ENCODE measurements around the gene TMUB2.

Gene TMUB2

GRCh38 chr17:44221084-44221861, 34.5 kb downstream of the TMUB2 start (continued):
- TF ChIP-seq WT1 (tag by site-specific recombination; IDR thresholded peaks at IDR 0.05) (no peak), ZNF121 (tag by site-specific recombination; IDR thresholded peaks at IDR 0.05) (no peak), PBX3 (CRISPR knock-in tag; IDR thresholded peaks at IDR 0.05) (no peak), ZBTB6 (tag by site-specific recombination; IDR thresholded peaks at IDR 0.05) (peak; percentile 97), KLF8 (tag by site-specific recombination; IDR thresholded peaks at IDR 0.05) (peak; percentile 89), HOXC10 (CRISPR knock-in tag; IDR thresholded peaks at IDR 0.05) (no peak), ZNF555 (tag by site-specific recombination; conservative IDR thresholded peaks at IDR 0.05) (no peak), AEBP2 (tag by site-specific recombination; IDR thresholded peaks at IDR 0.05; ENCODE audit: borderline replicate concordance) (no peak), ZNF341 (tag by site-specific recombination; IDR thresholded peaks at IDR 0.05; ENCODE audit: low read depth) (peak; percentile 44), ZNF677 (tag by site-specific recombination; IDR thresholded peaks at IDR 0.05) (no peak), ZNF19 (tag by site-specific recombination; IDR thresholded peaks at IDR 0.05; ENCODE audit: low read depth) (no peak), ZBTB21 (tag by site-specific recombination; IDR thresholded peaks at IDR 0.05) (no peak), ZNF521 (tag by site-specific recombination; IDR thresholded peaks at IDR 0.05) (no peak), ZNF426 (tag by site-specific recombination; IDR thresholded peaks at IDR 0.05) (no peak), KLF10 (tag by site-specific recombination; IDR thresholded peaks at IDR 0.05) (no peak; the same call in 1 of the 2 replicates), ZNF202 (tag by site-specific recombination; IDR thresholded peaks at IDR 0.05; ENCODE audit: borderline replicate concordance) (no peak), SETDB1 (IDR thresholded peaks at IDR 0.05; ENCODE audit: insufficient read length, low read length) (no peak), REPIN1 (tag by site-specific recombination; IDR thresholded peaks at IDR 0.05; ENCODE audit: low read depth) (no peak), ZFHX2 (tag by site-specific recombination; conservative IDR thresholded peaks at IDR 0.05) (0 out of 2 replicates have a peak, but pooled peaks have one; percentile 17), ZNF10 (tag by site-specific recombination; IDR thresholded peaks at IDR 0.05) (no peak), ZNF449 (tag by site-specific recombination; IDR thresholded peaks at IDR 0.05) (peak; percentile 93), ZNF654 (tag by site-specific recombination; IDR thresholded peaks at IDR 0.05; ENCODE audit: low read depth) (no peak), ZBTB49 (tag by site-specific recombination; IDR thresholded peaks at IDR 0.05; ENCODE audit: low read depth) (no peak), SP7 (tag by site-specific recombination; IDR thresholded peaks at IDR 0.05) (peak; percentile 67; the same call in 1 of the 2 replicates), ZNF16 (tag by site-specific recombination; IDR thresholded peaks at IDR 0.05; ENCODE audit: low read depth) (no peak), OSR2 (tag by site-specific recombination; IDR thresholded peaks at IDR 0.05) (no peak), YY2 (tag by site-specific recombination; IDR thresholded peaks at IDR 0.05) (no peak), IKZF3 (tag by site-specific recombination; IDR thresholded peaks at IDR 0.05) (peak; percentile 66), ZNF629 (tag by site-specific recombination; IDR thresholded peaks at IDR 0.05) (peak; percentile 34), BCL11A (tag by site-specific recombination; IDR thresholded peaks at IDR 0.05; ENCODE audit: low read depth) (no peak), KLF7 (tag by site-specific recombination; IDR thresholded peaks at IDR 0.05; ENCODE audit: borderline replicate concordance) (no peak; the same call in 1 of the 2 replicates), ZSCAN4 (tag by site-specific recombination; IDR thresholded peaks at IDR 0.05) (peak; percentile 48)

Data from HEK293 (cell line).